Kidney (tissue), 14 donors: ENCODE results near the gene CLEC16A. TPM values are rescaled to one million over a fixed set of nuclear protein-coding genes. Genes with fewer than 3 reads are reported as not detected.

Experiments
- DNase-seq, 5 donors: peaks; one replicate each; pipeline ENCODE4 v3.0.0-alpha.2; 2013 to 2020
- FAIRE-seq: peaks from 2 replicates; lab custom pipeline; 2012; peaks lifted over from hg19 to GRCh38; lab: Jason Lieb, UNC
- H3K27ac ChIP-seq, 2 donors: one replicate each; pipeline ENCODE4 v1.7.0; 2013; ENCODE audit warnings: low read depth in 2 of 2, low read length in 2 of 2, inconsistent platforms in 1 of 2
- H3K27me3 ChIP-seq: one replicate; pipeline ENCODE4 v1.7.1; 2013; ENCODE audit warnings: low read length, inconsistent platforms; ENCODE audit not compliant: control insufficient read depth, insufficient read depth
- H3K36me3 ChIP-seq, 3 donors: one replicate each; pipeline versions ENCODE4 v1.7.0 to v1.7.1; 2013; ENCODE audit warnings: low read length in 3 of 3, control low read depth in 1 of 3, inconsistent platforms in 1 of 3; ENCODE audit not compliant: insufficient read depth in 3 of 3, control insufficient read depth in 2 of 3
- H3K4me1 ChIP-seq, 3 donors: one replicate each; pipeline versions ENCODE4 v1.7.0 to v1.7.1; 2013; ENCODE audit warnings: low read length in 3 of 3, inconsistent platforms in 1 of 3, low read depth in 1 of 3; ENCODE audit not compliant: control insufficient read depth in 2 of 3, insufficient read depth in 2 of 3
- H3K4me3 ChIP-seq, 3 donors: one replicate each; pipeline versions ENCODE4 v1.7.0 to v1.8.1; 2013; ENCODE audit warnings: low read length in 3 of 3, control low read depth in 1 of 3, inconsistent platforms in 1 of 3
- H3K9ac ChIP-seq, 3 donors: one replicate each; pipeline versions ENCODE4 v1.7.0 to v1.7.1; 2013; ENCODE audit warnings: low read length in 3 of 3, control low read depth in 1 of 3, inconsistent platforms in 1 of 3
- H3K9me3 ChIP-seq, 3 donors: one replicate each; pipeline versions ENCODE4 v1.7.0 to v1.7.1; 2013; ENCODE audit warnings: low read length in 3 of 3, control low read depth in 1 of 3, inconsistent platforms in 1 of 3; ENCODE audit not compliant: control insufficient read depth in 2 of 3, insufficient read depth in 1 of 3
- CTCF ChIP-seq: IDR thresholded peaks from 3 replicates; pipeline ENCODE4 v1.5.1; 2012; ENCODE audit warnings: mild to moderate bottlenecking, moderate library complexity, borderline replicate concordance; ENCODE audit not compliant: insufficient read depth; ENCODE audit errors: extremely low read depth
- intact Hi-C: fragments of 100-400 bp; cut with DNase I; formaldehyde crosslinking; loops from one replicate; pipeline ENCODE4 v1.11.1; 2022
- polyA plus RNA-seq: library from polyadenylated mRNA; stranded (reverse); fragments of 350-450 nt; fragmentation: Illumina TruSeq; extraction: RNeasy Lipid Tissue Mini Kit (QIAGEN cat#74804); gene quantifications from one replicate; pipeline ENCODE4 v1.2.3, GENCODE V29; 2014; ENCODE audit warnings: low read depth, low replicate concordance; ENCODE audit not compliant: insufficient read depth
- total RNA-seq: library from RNA; stranded (reverse); fragmentation: NEBNext Ultra II Directional; extraction: Animal tissue kit (Norgen Biotek cat#: 25700); gene quantifications from one replicate; pipeline ENCODE4 v1.2.1, GENCODE V29; 2021
- donor health status: control.
- donor health status: control.
- donor health status: control.
- donor health status: control.
- donor health status: control.
- donor health status: DM: yes; HTN: yes; CAD: no.
- donor health status: Normal renal cell carcinoma (clear cell type).

CLEC16A gene
- total and polyA plus RNA-seq, 2 donors from 2014 or later = 10.8 to 51.9 TPM

GRCh38 chr16:11161974-11162373, 217.6 kb downstream of the CLEC16A start:
- FAIRE-seq = no peak
- Histone ChIP-seq H3K9me3 (no peaks in the 10 kb centered on the region), H3K36me3 (peaks cover 0 to 2% (median 1%) of the 10 kb centered on the region in 3 donors), H3K4me1 (peaks cover 0 to 12% (median 0%) of the 10 kb centered on the region in 3 donors), H3K9ac (no peak overlapping the region), H3K27me3 (no peaks in the 10 kb centered on the region), H3K27ac (no peak overlapping the region), H3K4me3 (no peak overlapping the region)
- intact Hi-C loops = no loop called here
- no peak for DNase-seq
- no peak for TF ChIP-seq CTCF

- no peaks in the 10 kb centered on the region for H3K27me3 ChIP-seq
- H3K9ac ChIP-seq = no peak overlapping the region
- FAIRE-seq (no peak), DNase-seq (no peak)
- intact Hi-C loops = no loop called here
- H3K4me1 ChIP-seq = peaks cover 0 to 12% (median 0%) of the 10 kb centered on the region in 3 donors
- no peak overlapping the region for H3K27ac ChIP-seq
- TF ChIP-seq CTCF = no peak
- H3K4me3 ChIP-seq = no peak overlapping the region
- H3K9me3 ChIP-seq = no peaks in the 10 kb centered on the region
- peaks cover 0 to 10% (median 7%) of the 10 kb centered on the region in 3 donors for H3K36me3 ChIP-seq
Observed at GRCh38 chr16:11162586-11163268, 218.4 kb downstream of the CLEC16A start.

- H3K27me3 ChIP-seq = no peaks in the 10 kb centered on the region
- no peak overlapping the region for H3K27ac ChIP-seq
- H3K9me3 ChIP-seq = no peaks in the 10 kb centered on the region
- intact Hi-C loops = no loop called here
- H3K4me3 ChIP-seq = no peak overlapping the region
- peaks cover 0 to 12% (median 0%) of the 10 kb centered on the region in 3 donors for H3K4me1 ChIP-seq
- H3K36me3 ChIP-seq = peaks cover 0 to 12% (median 7%) of the 10 kb centered on the region in 3 donors
- DNase-seq (peak; percentile 32 to 95 (median 89)), FAIRE-seq (no peak)
- TF ChIP-seq CTCF = no peak
- no peak overlapping the region for H3K9ac ChIP-seq
Observed at GRCh38 chr16:11163761-11164261, 219.4 kb downstream of the CLEC16A start.
